H1 (cell line): ENCODE measurements around the gene BOLA3. TPM values are rescaled to one million over a fixed set of nuclear protein-coding genes. Genes with fewer than 3 reads are reported as not detected.

Experiments
- CTCF ChIA-PET: fragments of 300-600 bp; sonication (Branson Sonifier 250); formaldehyde crosslinking; loops from one replicate; lab custom pipeline; 2021; ENCODE audit not compliant: partially characterized antibody; lab: Charles Lee
- POLR2A ChIA-PET: fragments of 300-600 bp; sonication (Branson Sonifier 250); formaldehyde crosslinking; loops from one replicate; lab custom pipeline; 2021; ENCODE audit warnings: inconsistent platforms; ENCODE audit not compliant: partially characterized antibody; lab: Charles Lee
- DNase-seq, 2 experiments: peaks; one replicate each; pipeline versions ENCODE4 v3.0.0 to v3.0.0-alpha.2; 2010 to 2022; ENCODE audit warnings: low spot score in 2 of 2, low read depth in 1 of 2, mixed read lengths in 1 of 2
- FAIRE-seq: peaks from 2 replicates; lab custom pipeline; 2011; peaks lifted over from hg19 to GRCh38; lab: Jason Lieb, UNC
- H2AFZ ChIP-seq: 2 replicates; pipeline ENCODE4 v1.8.1; 2012; ENCODE audit warnings: low read length, inconsistent platforms
- H2AK5ac ChIP-seq: 2 replicates; pipeline ENCODE4 v1.6.1; 2013; ENCODE audit warnings: low read depth, low read length
- H2BK120ac ChIP-seq: replicated peaks from 2 replicates; pipeline ENCODE3; 2013; ENCODE audit warnings: low read depth, low read length, inconsistent platforms
- H2BK12ac ChIP-seq: 2 replicates; pipeline ENCODE4 v1.6.1; 2013; ENCODE audit warnings: low read depth, low read length
- H2BK15ac ChIP-seq: 2 replicates; pipeline ENCODE4 v1.6.1; 2013; ENCODE audit warnings: low read length
- H2BK20ac ChIP-seq: 2 replicates; pipeline ENCODE4 v1.6.1; 2013; ENCODE audit warnings: low read length
- H2BK5ac ChIP-seq: 2 replicates; pipeline ENCODE4 v1.6.1; 2013; ENCODE audit warnings: low read depth, low read length
- H3K14ac ChIP-seq: 2 replicates; pipeline ENCODE4 v1.6.1; 2013; ENCODE audit warnings: inconsistent platforms; ENCODE audit not compliant: insufficient read length
- H3K18ac ChIP-seq: 2 replicates; pipeline ENCODE4 v1.6.1; 2013; ENCODE audit warnings: low read length; ENCODE audit errors: extremely low read depth
- H3K23ac ChIP-seq: 2 replicates; pipeline ENCODE4 v1.6.1; 2013; ENCODE audit warnings: inconsistent platforms; ENCODE audit not compliant: insufficient read length
- H3K23me2 ChIP-seq: 2 replicates; pipeline ENCODE4 v1.6.1; 2013; ENCODE audit warnings: low read depth, low read length
- H3K27ac ChIP-seq: 2 replicates; pipeline ENCODE4 v1.6.1; 2011; ENCODE audit warnings: low read depth, low read length, inconsistent platforms
- H3K27me3 ChIP-seq, 4 experiments: replicated peaks in 1 of 4; 1 replicate in 1 of 4; 2 replicates in 3 of 4; pipeline versions ENCODE4 v1.6.1 to v1.8.1; 2011 to 2013; ENCODE audit warnings: low read length in 3 of 4, mild to moderate bottlenecking in 3 of 4, inconsistent platforms in 2 of 4, mixed read lengths in 2 of 4, moderate library complexity in 1 of 4; ENCODE audit not compliant: control insufficient read depth in 3 of 4, insufficient read depth in 3 of 4; ENCODE audit errors: extremely low read depth in 1 of 4
- H3K36me3 ChIP-seq, 4 experiments: 2 replicates each; pipeline versions ENCODE4 v1.6.1 to v1.8.1; 2011 to 2013; ENCODE audit warnings: mild to moderate bottlenecking in 4 of 4, low read length in 3 of 4, moderate library complexity in 2 of 4, control low read depth in 1 of 4, inconsistent platforms in 1 of 4; ENCODE audit not compliant: insufficient read depth in 4 of 4, control insufficient read depth in 2 of 4
- H3K4ac ChIP-seq: replicated peaks from 2 replicates; pipeline ENCODE3; 2013; ENCODE audit warnings: low read length, low read depth, mixed read lengths, inconsistent platforms; ENCODE audit not compliant: insufficient read length
- H3K4me1 ChIP-seq, 4 experiments: replicated peaks in 1 of 4; 1 replicate in 1 of 4; 2 replicates in 3 of 4; pipeline versions ENCODE4 v1.6.1 to v1.8.1; 2011 to 2013; ENCODE audit warnings: low read length in 3 of 4, inconsistent platforms in 2 of 4, mixed read lengths in 1 of 4; ENCODE audit not compliant: insufficient read depth in 4 of 4, control insufficient read depth in 3 of 4
- H3K4me2 ChIP-seq, 2 experiments: 2 replicates each; pipeline versions ENCODE4 v1.6.1 to v1.8.1; 2011 to 2013; ENCODE audit warnings: low read depth in 2 of 2, low read length in 2 of 2, control low read depth in 1 of 2, inconsistent platforms in 1 of 2, mild to moderate bottlenecking in 1 of 2; ENCODE audit not compliant: insufficient read depth in 1 of 2
- H3K4me3 ChIP-seq, 4 experiments: fragments of 200-600, 300-600 bp in 1 of 4; sonication (generic), shearing (Covaris generic), sonication (Bioruptor Twin) in 1 of 4; 2 replicates each; pipeline versions ENCODE4 v1.5.1 to v1.8.1; 2011 to 2016; ENCODE audit warnings: low read length in 4 of 4, low read depth in 3 of 4, control low read depth in 2 of 4, inconsistent platforms in 2 of 4, mild to moderate bottlenecking in 2 of 4, mixed read lengths in 1 of 4, moderate library complexity in 1 of 4; ENCODE audit not compliant: insufficient read depth in 2 of 4; ENCODE audit errors: extremely low read depth in 1 of 4
- H3K56ac ChIP-seq: replicated peaks from 2 replicates; pipeline ENCODE3; 2013; ENCODE audit warnings: low read depth, mild to moderate bottlenecking, mixed read lengths, low read length, inconsistent platforms; ENCODE audit not compliant: insufficient read length
- H3K79me1 ChIP-seq: 2 replicates; pipeline ENCODE4 v1.6.1; 2013; ENCODE audit warnings: low read depth, low read length, control low read depth
- H3K79me2 ChIP-seq, 2 experiments: 2 replicates each; pipeline versions ENCODE4 v1.6.1 to v1.8.1; 2012 to 2013; ENCODE audit warnings: low read length in 2 of 2, mild to moderate bottlenecking in 2 of 2, inconsistent platforms in 1 of 2; ENCODE audit not compliant: insufficient read depth in 2 of 2, control insufficient read depth in 1 of 2
- H3K9ac ChIP-seq, 4 experiments: replicated peaks in 1 of 4; 1 replicate in 1 of 4; 2 replicates in 3 of 4; pipeline versions ENCODE4 v1.6.1 to v1.8.1; 2011 to 2013; ENCODE audit warnings: low read depth in 3 of 4, low read length in 3 of 4, control low read depth in 2 of 4, mild to moderate bottlenecking in 2 of 4, moderate library complexity in 2 of 4, inconsistent platforms in 1 of 4; ENCODE audit errors: extremely low read depth in 1 of 4
- H3K9me3 ChIP-seq, 2 experiments: 2 replicates each; pipeline versions ENCODE4 v1.6.1 to v1.8.1; 2012 to 2013; ENCODE audit warnings: mild to moderate bottlenecking in 2 of 2, moderate library complexity in 2 of 2, control low read depth in 1 of 2, inconsistent platforms in 1 of 2, low read depth in 1 of 2, low read length in 1 of 2, mixed read lengths in 1 of 2; ENCODE audit not compliant: insufficient read depth in 2 of 2
- H4K20me1 ChIP-seq, 2 experiments: replicated peaks in 1 of 2; 2 replicates each; pipeline versions ENCODE3 to v1.8.1; 2011 to 2013; ENCODE audit warnings: inconsistent platforms in 2 of 2, low read length in 2 of 2, mild to moderate bottlenecking in 1 of 2; ENCODE audit not compliant: insufficient read depth in 2 of 2, control insufficient read depth in 1 of 2
- H4K5ac ChIP-seq: 2 replicates; pipeline ENCODE4 v1.6.1; 2013; ENCODE audit warnings: low read length, low read depth, mixed read lengths, inconsistent platforms; ENCODE audit not compliant: insufficient read length
- H4K8ac ChIP-seq: 2 replicates; pipeline ENCODE4 v1.8.0; 2013; ENCODE audit warnings: mild to moderate bottlenecking, moderate library complexity, low read length, inconsistent platforms; ENCODE audit not compliant: insufficient read depth; ENCODE audit errors: extremely low read depth
- H4K91ac ChIP-seq: replicated peaks from 2 replicates; pipeline ENCODE3; 2013; ENCODE audit warnings: low read length, mixed read lengths, inconsistent platforms; ENCODE audit not compliant: insufficient read length
- BCL11A ChIP-seq, 2 experiments: IDR thresholded peaks; one replicate each; pipeline ENCODE4 v1.6.1; 2011; ENCODE audit warnings: low read depth in 2 of 2, low read length in 2 of 2, mild to moderate bottlenecking in 2 of 2
- BRCA1 ChIP-seq: IDR thresholded peaks from 2 replicates; pipeline ENCODE4 v1.6.1; 2012; ENCODE audit warnings: low read depth, low read length, improper control_type of control experiment
- CBX8 ChIP-seq: fragments of 300-800, 300-1000 bp; sonication (generic); IDR thresholded peaks from 2 replicates; pipeline ENCODE4 v1.7.1; 2016; ENCODE audit warnings: low read depth, low read length, borderline replicate concordance
- EP300 ChIP-seq, 2 experiments: IDR thresholded peaks; 1 replicate in 1 of 2; 2 replicates in 1 of 2; pipeline ENCODE4 v1.6.1; 2011 to 2012; ENCODE audit warnings: low read depth in 2 of 2, low read length in 2 of 2, mild to moderate bottlenecking in 2 of 2, borderline replicate concordance in 1 of 2, inconsistent platforms in 1 of 2, moderate library complexity in 1 of 2
- JUN ChIP-seq: IDR thresholded peaks from 2 replicates; pipeline ENCODE4 v1.6.1; 2011; ENCODE audit warnings: low read depth, mild to moderate bottlenecking, improper control_type of control experiment, low read length
- POU5F1 ChIP-seq: IDR thresholded peaks from 2 replicates; pipeline ENCODE4 v1.6.1; 2011; ENCODE audit warnings: low read depth, mild to moderate bottlenecking, low read length, moderate library complexity
- SUZ12 ChIP-seq: fragments of 200-600 bp; sonication (generic); IDR thresholded peaks from 2 replicates; pipeline ENCODE4 v1.6.1; 2012; ENCODE audit warnings: mild to moderate bottlenecking, inconsistent platforms, low read length, moderate library complexity, mixed read lengths
- TCF12 ChIP-seq: IDR thresholded peaks from 2 replicates; pipeline ENCODE4 v1.6.1; 2011; ENCODE audit warnings: low read depth, mild to moderate bottlenecking, low read length
- polyA plus RNA-seq, 7 experiments: library from polyadenylated mRNA; depleted of rRNA in 3 of 7; stranded (reverse) in 5 of 7; unstranded in 2 of 7; fragments of >200 nt in 5 of 7; fragments of 200-250 nt in 2 of 7; gene quantifications; 1 replicate in 5 of 7; 2 replicates in 1 of 7; 4 replicates in 1 of 7; pipeline versions ENCODE4 v1.2.1 to v1.2.3, GENCODE V29; 2011 to 2013; ENCODE audit warnings: missing spikeins in 2 of 7, mixed read lengths in 2 of 7
- total RNA-seq: library from RNA; stranded (reverse); fragmentation: NEBNext Ultra II Directional; extraction: Animal tissue kit (Norgen Biotek cat#: 25700); gene quantifications from 2 replicates; pipeline ENCODE4 v1.2.1, GENCODE V29; 2021

BOLA3 gene
- total and polyA plus RNA-seq, 2 of the 8 experiments (the other 6 are each of a cell fraction or from before 2014, with no cell fraction given) = 46.1 to 67.3 TPM

DNA sequence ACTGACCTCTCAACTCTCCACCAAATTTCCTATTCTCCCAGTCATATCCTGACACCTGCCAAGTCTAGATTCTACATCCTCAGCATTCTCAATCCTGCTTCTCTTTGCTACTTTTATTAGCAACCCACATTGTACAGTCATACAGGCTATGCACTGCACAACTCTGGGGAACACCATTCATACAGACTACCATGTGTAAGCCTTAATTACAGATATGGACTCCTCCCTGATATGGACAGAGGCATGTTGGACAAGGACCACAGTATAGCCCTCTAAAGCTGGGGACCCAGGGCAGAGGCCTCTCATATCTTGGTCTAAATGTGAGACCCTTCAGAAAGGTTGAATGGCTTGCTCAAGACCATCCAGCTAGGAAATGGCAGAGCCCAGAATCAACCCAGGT lies 36.3 kb downstream of the BOLA3 start:
- no peak overlapping the region for H3K23ac ChIP-seq
- no peaks in the 10 kb centered on the region for H3K79me2 ChIP-seq
- no peak overlapping the region for H2AK5ac ChIP-seq
- no peak overlapping the region for H2BK15ac ChIP-seq
- no peak overlapping the region for H2BK20ac ChIP-seq
- H3K4ac ChIP-seq = no peak overlapping the region
- no peak overlapping the region for H4K91ac ChIP-seq
- H2BK120ac ChIP-seq = no peak overlapping the region
- CTCF ChIA-PET = interaction anchor here (1.0 to 3.5 kb wide), 5 partner anchors 9 to 31 kb away, joined by 3 to 19 read pairs (median 4); no protein-coding TSS in a partner anchor
- H2BK5ac ChIP-seq = no peak overlapping the region
- no peak overlapping the region for H3K56ac ChIP-seq
- no peak overlapping the region for H3K4me3 ChIP-seq
- no peak for DNase-seq
- H3K27me3 ChIP-seq = no peaks in the 10 kb centered on the region
- no peaks in the 10 kb centered on the region for H3K23me2 ChIP-seq
- peaks cover 4 to 13% (median 9%) of the 10 kb centered on the region in 4 experiments for H3K4me1 ChIP-seq
- TF ChIP-seq BCL11A (IDR thresholded peaks at IDR 0.05; ENCODE audit: low read depth in 2 of 2, low read length in 2 of 2) (no peak), SUZ12 (no peak), BRCA1 (no peak), POU5F1 (no peak), JUN (no peak), EP300 (IDR thresholded peaks at IDR 0.05; ENCODE audit: borderline replicate concordance in 1 of 2, low read depth in 2 of 2, low read length in 2 of 2) (no peak), TCF12 (no peak), CBX8 (no peak)
- H2BK12ac ChIP-seq = no peak overlapping the region
- no peak overlapping the region for H3K14ac ChIP-seq
- H3K18ac ChIP-seq = no peak overlapping the region
- POLR2A ChIA-PET = interaction anchor here (0.7 to 1.1 kb wide), 4 partner anchors 9 to 37 kb away, joined by 3 to 4 read pairs (median 3); no protein-coding TSS in a partner anchor
- H3K4me2 ChIP-seq = no peak overlapping the region
- no peaks in the 10 kb centered on the region for H3K9me3 ChIP-seq
- H4K8ac ChIP-seq = no peak overlapping the region
- H4K20me1 ChIP-seq = no peaks in the 10 kb centered on the region
- no peaks in the 10 kb centered on the region for H3K79me1 ChIP-seq
- no peak overlapping the region for H2AFZ ChIP-seq
- no peaks in the 10 kb centered on the region for H3K36me3 ChIP-seq
- no peak for FAIRE-seq
- no peak overlapping the region for H3K27ac ChIP-seq
- H4K5ac ChIP-seq = no peak overlapping the region
- no peak overlapping the region for H3K9ac ChIP-seq
